ENCODE measurements around the gene CAND2. TPM values are rescaled to one million over a fixed set of nuclear protein-coding genes. Genes with fewer than 3 reads are reported as not detected.
A peak's percentile ranks its signal among the peaks of the same experiment; 100 is the strongest.

Gene CAND2
- total RNA-seq = 1 to 10 TPM; 3.6 to 6.6 TPM

- H3K9me3 ChIP-seq = no peaks in the 10 kb centered on the region
- TF ChIP-seq CTCF (IDR thresholded peaks at IDR 0.05) (peak in 1 of 7 experiments; percentile 5), POLR2A (IDR thresholded peaks at IDR 0.05) (peak in 2 of 3 donors; percentile 24 to 33)
- H3K4me3 ChIP-seq = peak within 1 kb of the TSS; percentile 16 to 25
- H3K4me1 ChIP-seq = peaks cover 21% of the 10 kb centered on the region
- no peaks in the 10 kb centered on the region for H3K36me3 ChIP-seq (replicated peaks in 1 of 2; ENCODE audit: insufficient read depth in 1 of 2, low read depth in 2 of 2)
- H3K27me3 ChIP-seq = no peaks in the 10 kb centered on the region
- H3K27ac ChIP-seq = peak within 1 kb of the TSS; percentile 28 to 79 (median 70)
- ATAC-seq = peak; percentile 72
- 12 to 23% methylated on average over 36 to 53 of the region's 61 CpGs for WGBS, 2 donors
- intact Hi-C loops (cut with DNase I) = no loop called here
- peak; percentile 50 to 70 (median 56) for DNase-seq
Observed at GRCh38 chr3:12796171-12797123, at the start of gene CAND2. Gene CAND2, plus strand, starts transcription at chr3:12796680. Its CDS starts 41 bp downstream, at chr3:12796721.

GRCh38 chr3:12748477-12748876 is 48.0 kb upstream of the CAND2 start:
- 83 to 87% methylated on average over 5 of the region's 5 CpGs for WGBS, 2 donors
- ATAC-seq (no peak), DNase-seq (no peak)
- H3K36me3 ChIP-seq (replicated peaks in 1 of 2; ENCODE audit: insufficient read depth in 1 of 2, low read depth in 2 of 2) = no peaks in the 10 kb centered on the region
- no peaks in the 10 kb centered on the region for H3K9me3 ChIP-seq
- H3K4me1 ChIP-seq = peaks cover 8% of the 10 kb centered on the region
- no peak overlapping the region for H3K27ac ChIP-seq
- TF ChIP-seq POLR2A (IDR thresholded peaks at IDR 0.05) (no peak), CTCF (IDR thresholded peaks at IDR 0.05) (no peak)
- intact Hi-C loops (cut with DNase I) = no loop called here
- H3K27me3 ChIP-seq = no peaks in the 10 kb centered on the region
- H3K4me3 ChIP-seq = no peak overlapping the region

GRCh38 chr3:12750223-12750622 is 46.3 kb upstream of the CAND2 start:
- H3K27ac ChIP-seq = no peak overlapping the region
- H3K4me1 ChIP-seq = peaks cover 8% of the 10 kb centered on the region
- H3K36me3 ChIP-seq (replicated peaks in 1 of 2; ENCODE audit: insufficient read depth in 1 of 2, low read depth in 2 of 2) = no peaks in the 10 kb centered on the region
- H3K4me3 ChIP-seq = no peak overlapping the region
- intact Hi-C loops (cut with DNase I) = no loop called here
- peak; percentile 66 to 79 (median 77) for DNase-seq
- H3K27me3 ChIP-seq = no peaks in the 10 kb centered on the region
- H3K9me3 ChIP-seq = no peaks in the 10 kb centered on the region
- peak; percentile 87 for ATAC-seq
- WGBS, 2 donors = 3 to 18% methylated on average over 3 of the region's 3 CpGs
- TF ChIP-seq CTCF (IDR thresholded peaks at IDR 0.05) (no peak), POLR2A (IDR thresholded peaks at IDR 0.05) (no peak)

- whole genome bisulfite sequencing, 2 donors = 77 to 83% methylated on average over 4 of the region's 4 CpGs
- Histone ChIP-seq H3K27ac (no peak overlapping the region), H3K4me1 (peaks cover 8% of the 10 kb centered on the region), H3K9me3 (no peaks in the 10 kb centered on the region), H3K27me3 (no peaks in the 10 kb centered on the region), H3K36me3 (replicated peaks in 1 of 2; ENCODE audit: insufficient read depth in 1 of 2, low read depth in 2 of 2) (no peaks in the 10 kb centered on the region), H3K4me3 (no peak overlapping the region)
- ATAC-seq (no peak), DNase-seq (no peak)
- intact Hi-C loops (cut with DNase I) = no loop called here
- TF ChIP-seq CTCF (IDR thresholded peaks at IDR 0.05) (no peak), POLR2A (IDR thresholded peaks at IDR 0.05) (no peak)
Observed at GRCh38 chr3:12750658-12751071, 45.8 kb upstream of the CAND2 start.

All from body of pancreas (tissue), 4 donors.